Sigmoid colon (tissue), 3 donors: ENCODE data around the gene ST6GALNAC3.

Experiments used
- POLR2A ChIP-seq, 2 donors: fragments of 450-650 bp; IDR thresholded peaks; one replicate each; pipeline ENCODE4 v1.6.1; 2016; ENCODE audit warnings: antibody characterized with exemption in 2 of 2, mild to moderate bottlenecking in 2 of 2, moderate library complexity in 2 of 2
- TF ChIP-seq, protein P1 (sequence below), 4 experiments: fragments of 450-650 bp in 3 of 4; fragments of 200-600 bp in 1 of 4; IDR thresholded peaks; one replicate each; pipeline ENCODE4 v1.5.1; 2016 to 2019; ENCODE audit warnings: antibody characterized with exemption in 4 of 4, mild to moderate bottlenecking in 3 of 4, moderate library complexity in 2 of 4

DNA sequence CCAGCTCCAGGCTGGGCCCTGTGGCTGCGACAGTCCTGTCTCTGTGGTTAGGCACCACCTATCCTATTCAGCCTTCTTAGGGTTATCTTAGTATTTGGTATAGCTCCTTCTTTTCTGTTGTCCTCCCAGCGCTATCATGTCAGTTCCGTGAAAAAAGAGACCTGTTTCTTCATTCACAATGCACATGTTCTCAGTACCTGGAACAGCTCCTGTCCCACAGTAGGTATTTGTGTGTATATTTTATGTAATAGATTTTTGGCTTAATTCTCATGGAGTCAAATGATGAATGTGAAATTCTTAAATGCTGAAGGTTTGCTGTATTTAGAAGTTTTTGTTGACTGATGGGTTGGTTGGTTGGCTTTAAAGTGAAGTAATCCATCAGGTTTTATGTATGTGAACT is 279.7 kb downstream of the ST6GALNAC3 start:
- TF ChIP-seq, protein P1, sequence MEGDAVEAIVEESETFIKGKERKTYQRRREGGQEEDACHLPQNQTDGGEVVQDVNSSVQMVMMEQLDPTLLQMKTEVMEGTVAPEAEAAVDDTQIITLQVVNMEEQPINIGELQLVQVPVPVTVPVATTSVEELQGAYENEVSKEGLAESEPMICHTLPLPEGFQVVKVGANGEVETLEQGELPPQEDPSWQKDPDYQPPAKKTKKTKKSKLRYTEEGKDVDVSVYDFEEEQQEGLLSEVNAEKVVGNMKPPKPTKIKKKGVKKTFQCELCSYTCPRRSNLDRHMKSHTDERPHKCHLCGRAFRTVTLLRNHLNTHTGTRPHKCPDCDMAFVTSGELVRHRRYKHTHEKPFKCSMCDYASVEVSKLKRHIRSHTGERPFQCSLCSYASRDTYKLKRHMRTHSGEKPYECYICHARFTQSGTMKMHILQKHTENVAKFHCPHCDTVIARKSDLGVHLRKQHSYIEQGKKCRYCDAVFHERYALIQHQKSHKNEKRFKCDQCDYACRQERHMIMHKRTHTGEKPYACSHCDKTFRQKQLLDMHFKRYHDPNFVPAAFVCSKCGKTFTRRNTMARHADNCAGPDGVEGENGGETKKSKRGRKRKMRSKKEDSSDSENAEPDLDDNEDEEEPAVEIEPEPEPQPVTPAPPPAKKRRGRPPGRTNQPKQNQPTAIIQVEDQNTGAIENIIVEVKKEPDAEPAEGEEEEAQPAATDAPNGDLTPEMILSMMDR (IDR thresholded peaks at IDR 0.05), result no peak
- no peak for TF ChIP-seq POLR2A (IDR thresholded peaks at IDR 0.05)
